GM11168 (cell line): ENCODE results near the gene TBCD.

Source experiments
- in situ Hi-C: fragments of 300-500 bp; cut with MboI; formaldehyde crosslinking; loops from one replicate; pipeline ENCODE4 v1.12.0; 2022; ENCODE audit warnings: low sequenced_read_pairs; ENCODE audit not compliant: unreplicated experiment

The TBCD gene

GRCh38 chr17:82805823-82806222 lies 54.0 kb downstream of the TBCD start:
- in situ Hi-C loops, result no loop called here

GRCh38 chr17:82806645-82807044 lies 54.8 kb downstream of the TBCD start:
- in situ Hi-C loops, result no loop called here

GRCh38 chr17:82807101-82807500 lies 55.2 kb downstream of the TBCD start:
- in situ Hi-C loops, result no loop called here

GRCh38 chr17:82807562-82807961 lies 55.7 kb downstream of the TBCD start:
- in situ Hi-C loops, result no loop called here

GRCh38 chr17:82808006-82808405 lies 56.1 kb downstream of the TBCD start:
- in situ Hi-C loops, result no loop called here

GRCh38 chr17:82808921-82809905 lies 57.3 kb downstream of the TBCD start:
- in situ Hi-C loops, result no loop called here

GRCh38 chr17:82810644-82811430 lies 59.0 kb downstream of the TBCD start:
- in situ Hi-C loops, result no loop called here

- in situ Hi-C loops, result no loop called here
Observed at GRCh38 chr17:82812058-82812457, 60.2 kb downstream of the TBCD start.

- in situ Hi-C loops, result no loop called here
Observed at GRCh38 chr17:82812601-82813000, 60.7 kb downstream of the TBCD start.

- in situ Hi-C loops, result no loop called here
Observed at GRCh38 chr17:82813299-82814051, 61.6 kb downstream of the TBCD start.

- in situ Hi-C loops, result no loop called here
Observed at GRCh38 chr17:82814834-82815233, 63.0 kb downstream of the TBCD start.

- in situ Hi-C loops, result no loop called here
Observed at GRCh38 chr17:82815354-82815753, 63.5 kb downstream of the TBCD start.

- in situ Hi-C loops, result no loop called here
Observed at GRCh38 chr17:82815790-82816305, 64.0 kb downstream of the TBCD start.

- in situ Hi-C loops, result no loop called here
Observed at GRCh38 chr17:82816358-82816757, 64.5 kb downstream of the TBCD start.

- in situ Hi-C loops, result no loop called here
Observed at GRCh38 chr17:82817947-82818346, 66.1 kb downstream of the TBCD start.

- in situ Hi-C loops, result no loop called here
Observed at GRCh38 chr17:82820278-82821251, 68.7 kb downstream of the TBCD start.

- in situ Hi-C loops, result no loop called here
Observed at GRCh38 chr17:82821554-82821953, 69.7 kb downstream of the TBCD start.

GRCh38 chr17:82822281-82822680 lies 70.4 kb downstream of the TBCD start:
- in situ Hi-C loops, result no loop called here

- in situ Hi-C loops, result no loop called here
Observed at GRCh38 chr17:82823004-82823403, 71.1 kb downstream of the TBCD start.
